ENCODE results near the gene PLEKHA7.

DNA sequence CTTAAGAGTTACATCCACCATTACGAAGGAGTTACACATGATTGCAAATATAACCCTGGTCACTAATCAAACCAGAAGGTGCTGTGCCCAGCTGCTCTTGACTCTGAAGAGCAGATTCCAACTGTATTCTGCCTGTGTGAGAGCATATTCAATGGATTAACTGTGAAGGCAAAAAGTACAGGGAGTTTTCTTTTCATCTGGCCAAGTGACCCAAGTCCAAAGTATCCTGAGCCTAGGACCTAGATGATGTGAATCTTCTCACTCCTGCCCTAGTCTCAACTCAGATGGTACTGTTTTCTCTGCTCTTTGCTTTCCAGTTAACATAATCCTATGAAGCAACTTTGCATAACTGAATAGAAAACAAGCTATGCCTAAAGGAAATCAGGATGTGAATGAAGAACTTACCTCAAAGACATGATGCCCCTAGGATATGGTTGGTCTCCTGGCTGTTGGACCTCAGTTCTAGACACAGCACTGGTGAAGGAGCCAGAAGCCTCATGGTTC is 169.9 kb downstream of the PLEKHA7 start:
- no peak for TF ChIP-seq POLR2A (IDR thresholded peaks at IDR 0.05)
- TF ChIP-seq, protein P1, sequence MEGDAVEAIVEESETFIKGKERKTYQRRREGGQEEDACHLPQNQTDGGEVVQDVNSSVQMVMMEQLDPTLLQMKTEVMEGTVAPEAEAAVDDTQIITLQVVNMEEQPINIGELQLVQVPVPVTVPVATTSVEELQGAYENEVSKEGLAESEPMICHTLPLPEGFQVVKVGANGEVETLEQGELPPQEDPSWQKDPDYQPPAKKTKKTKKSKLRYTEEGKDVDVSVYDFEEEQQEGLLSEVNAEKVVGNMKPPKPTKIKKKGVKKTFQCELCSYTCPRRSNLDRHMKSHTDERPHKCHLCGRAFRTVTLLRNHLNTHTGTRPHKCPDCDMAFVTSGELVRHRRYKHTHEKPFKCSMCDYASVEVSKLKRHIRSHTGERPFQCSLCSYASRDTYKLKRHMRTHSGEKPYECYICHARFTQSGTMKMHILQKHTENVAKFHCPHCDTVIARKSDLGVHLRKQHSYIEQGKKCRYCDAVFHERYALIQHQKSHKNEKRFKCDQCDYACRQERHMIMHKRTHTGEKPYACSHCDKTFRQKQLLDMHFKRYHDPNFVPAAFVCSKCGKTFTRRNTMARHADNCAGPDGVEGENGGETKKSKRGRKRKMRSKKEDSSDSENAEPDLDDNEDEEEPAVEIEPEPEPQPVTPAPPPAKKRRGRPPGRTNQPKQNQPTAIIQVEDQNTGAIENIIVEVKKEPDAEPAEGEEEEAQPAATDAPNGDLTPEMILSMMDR (IDR thresholded peaks at IDR 0.05) = no peak

All from vagina (tissue), 2 donors.